Spleen (tissue), 13 donors: ENCODE data around the gene ABHD6. TPM values are rescaled to one million over a fixed set of nuclear protein-coding genes. Genes with fewer than 3 reads are reported as not detected.

ENCODE experiments used
- DNase-seq: peaks from one replicate; pipeline ENCODE4 v3.0.0-alpha.2; 2020
- H3K27ac ChIP-seq, 8 donors: fragments of 200-600 bp; sonication (generic) in 7 of 8; 1 replicate in 4 of 8; 2 replicates in 4 of 8; pipeline versions ENCODE4 v1.5.0 to v1.8.0; 2016 to 2021; ENCODE audit warnings: inconsistent platforms in 4 of 8, mild to moderate bottlenecking in 4 of 8, moderate library complexity in 1 of 8
- H3K27me3 ChIP-seq, 7 donors: fragments of 200-600 bp; sonication (generic) in 6 of 7; replicated peaks in 1 of 7; 1 replicate in 4 of 7; 2 replicates in 3 of 7; pipeline versions ENCODE4 v1.5.0 to v1.8.0; 2016 to 2021; ENCODE audit warnings: inconsistent platforms in 3 of 7, mild to moderate bottlenecking in 1 of 7
- H3K36me3 ChIP-seq, 6 donors: fragments of 200-600 bp; sonication (generic) in 5 of 6; 1 replicate in 4 of 6; 2 replicates in 2 of 6; pipeline versions ENCODE4 v1.5.0 to v1.8.0; 2016 to 2021; ENCODE audit warnings: inconsistent platforms in 2 of 6
- H3K4me1 ChIP-seq, 6 donors: fragments of 200-600 bp; sonication (generic) in 5 of 6; 1 replicate in 3 of 6; 2 replicates in 3 of 6; pipeline versions ENCODE4 v1.5.0 to v1.8.0; 2016 to 2021; ENCODE audit warnings: inconsistent platforms in 3 of 6
- H3K4me3 ChIP-seq, 8 donors: fragments of 200-600 bp; sonication (generic) in 7 of 8; 1 replicate in 4 of 8; 2 replicates in 4 of 8; pipeline versions ENCODE4 v1.5.0 to v1.8.0; 2016 to 2021; ENCODE audit warnings: inconsistent platforms in 4 of 8, mild to moderate bottlenecking in 4 of 8, moderate library complexity in 2 of 8
- H3K9me3 ChIP-seq, 8 donors: fragments of 200-600 bp; sonication (generic) in 7 of 8; 1 replicate in 4 of 8; 2 replicates in 4 of 8; pipeline versions ENCODE4 v1.5.0 to v1.8.0; 2016 to 2021; ENCODE audit warnings: inconsistent platforms in 4 of 8
- POLR2A ChIP-seq, 3 donors: fragments of 450-650 bp; IDR thresholded peaks; one replicate each; pipeline ENCODE4 v1.5.1; 2017; ENCODE audit warnings: antibody characterized with exemption in 3 of 3, mild to moderate bottlenecking in 1 of 3
- POLR2AphosphoS5 ChIP-seq, 3 donors: sonication (generic); formaldehyde crosslinking; IDR thresholded peaks; one replicate each; pipeline ENCODE4 v1.5.1; 2017; ENCODE audit warnings: antibody characterized with exemption in 3 of 3
- WGBS, 5 donors: extraction: QIAGEN DNeasy Blood & Tissue Kit in 3 of 5; methylation state at CpG; one replicate each; pipeline versions ENCODE4 v1.1.5 to v1.1.7; 2013 to 2018; 5-methylcytosine and 5-hydroxymethylcytosine counted together
- intact Hi-C: fragments of 100-400 bp; cut with DNase I; formaldehyde crosslinking; loops from one replicate; pipeline ENCODE4 v1.15.0; 2023; ENCODE audit warnings: low total_unique reads
- long read RNA-seq, 2 donors: transcript quantifications; one replicate each; lab custom pipeline, GENCODE V29; 2026
- polyA plus RNA-seq, 3 donors: library from polyadenylated mRNA; stranded (reverse); fragments of 200-250 nt; gene quantifications; one replicate each; pipeline ENCODE4 v1.2.1, GENCODE V29; 2013
- total RNA-seq, 7 donors: library from RNA; depleted of rRNA in 3 of 7; stranded (reverse); fragments of >200 nt in 3 of 7; fragmentation: NEBNext Ultra II Directional in 4 of 7; extraction: Animal tissue kit (Norgen Biotek cat#: 25700) in 4 of 7; gene quantifications; one replicate each; pipeline versions ENCODE4 v1.1.0 to v1.2.1, GENCODE V29; 2016 to 2021
- TF ChIP-seq, protein P1 (sequence below), 11 experiments: fragments of 200-600 bp in 7 of 11; fragments of 450-650 bp in 4 of 11; sonication (generic) in 4 of 11; IDR thresholded peaks in 8 of 11; conservative IDR thresholded peaks in 3 of 11; 1 replicate in 7 of 11; 2 replicates in 4 of 11; pipeline versions ENCODE4 v1.4.0 to v1.8.0; 2016 to 2021; ENCODE audit warnings: antibody characterized with exemption in 11 of 11, inconsistent platforms in 4 of 11, mild to moderate bottlenecking in 1 of 11
- donor health status: healthy with polysubstance abuse.
- donor health status: DM: no; HTN: no; CAD: no; lungs with moderate emphysema.
- donor health status: DM: no; HTN: no; CAD: no.
- donor health status: Bipolar disorder and iron deficiency.
- donor health status: healthy.
- donor health status: DM: no; HTN: no; CAD: no.
- donor health status: DM: yes; HTN: yes; CAD: no.

ABHD6 gene, protein sequence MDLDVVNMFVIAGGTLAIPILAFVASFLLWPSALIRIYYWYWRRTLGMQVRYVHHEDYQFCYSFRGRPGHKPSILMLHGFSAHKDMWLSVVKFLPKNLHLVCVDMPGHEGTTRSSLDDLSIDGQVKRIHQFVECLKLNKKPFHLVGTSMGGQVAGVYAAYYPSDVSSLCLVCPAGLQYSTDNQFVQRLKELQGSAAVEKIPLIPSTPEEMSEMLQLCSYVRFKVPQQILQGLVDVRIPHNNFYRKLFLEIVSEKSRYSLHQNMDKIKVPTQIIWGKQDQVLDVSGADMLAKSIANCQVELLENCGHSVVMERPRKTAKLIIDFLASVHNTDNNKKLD
- total RNA-seq (10 to 100 TPM; 42.9 to 79.9 (median 59.8) TPM), polyA plus RNA-seq (10 to 100 TPM; 17.2 to 39.3 (median 34.9) TPM)
- long read RNA-seq, donor 1, partial matches to known transcripts, result 0 of 3 reads
- long read RNA-seq, donor 1, other reads (novel, unspliced or antisense), result 0 of 3 reads
- long read RNA-seq, donor 2, result 0 reads

DNA sequence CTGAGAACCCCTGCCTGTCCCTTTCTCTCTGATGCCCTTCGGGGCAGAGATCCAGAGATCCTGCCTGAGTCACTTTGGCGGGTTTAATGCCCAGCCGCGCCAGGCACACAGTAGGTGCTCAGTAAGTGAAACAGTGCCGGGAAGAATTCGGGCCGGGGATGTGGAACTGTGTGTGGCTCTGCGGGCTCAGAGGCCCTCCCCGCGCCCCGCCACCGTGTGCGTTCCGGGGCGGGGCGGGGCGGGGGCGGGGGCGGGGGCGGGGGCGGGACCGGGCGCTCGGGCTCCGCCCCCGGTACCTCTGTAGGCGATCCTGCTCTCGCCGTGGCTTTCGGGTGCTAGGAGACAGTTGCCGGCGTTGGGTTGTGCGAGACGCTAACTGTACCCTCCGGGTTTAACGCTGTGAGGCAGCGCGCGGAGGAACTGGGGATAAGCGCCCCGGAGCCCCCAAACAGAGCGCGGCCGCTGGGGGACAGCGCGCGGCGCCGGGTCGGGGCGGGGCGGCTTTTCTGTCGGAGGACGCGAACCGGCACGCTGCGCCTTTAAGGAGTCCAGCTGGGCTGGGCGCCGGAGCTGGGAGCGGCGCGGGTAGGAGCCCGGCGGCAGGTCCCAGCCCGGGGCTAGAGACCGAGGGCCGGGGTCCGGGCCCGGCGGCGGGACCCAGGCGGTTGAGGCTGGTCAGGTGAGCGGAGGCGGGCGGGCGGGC is at the start of gene ABHD6:
TSS of gene ABHD6 (plus strand) at position 555 of the 703 bp plus-strand sequence. CDS start 18,795 bp downstream, outside the sequence.
- intact Hi-C loops, result no loop called here
- no peaks in the 10 kb centered on the region for H3K36me3 ChIP-seq
- no peaks in the 10 kb centered on the region for H3K27me3 ChIP-seq
- peak; percentile 95 for DNase-seq
- H3K9me3 ChIP-seq, result no peaks in the 10 kb centered on the region
- 0 to 1% (median 0%) methylated on average over 22 to 77 of the region's 77 CpGs for WGBS, 5 donors
- H3K4me3 ChIP-seq, result peak within 1 kb of the TSS; percentile 82 to 99 (median 93)
- TF ChIP-seq POLR2A (IDR thresholded peaks at IDR 0.05) (peak in 1 of 3 donors; percentile 45), POLR2AphosphoS5 (IDR thresholded peaks at IDR 0.05) (peak; percentile 63 to 79 (median 79))
- TF ChIP-seq, protein P1, sequence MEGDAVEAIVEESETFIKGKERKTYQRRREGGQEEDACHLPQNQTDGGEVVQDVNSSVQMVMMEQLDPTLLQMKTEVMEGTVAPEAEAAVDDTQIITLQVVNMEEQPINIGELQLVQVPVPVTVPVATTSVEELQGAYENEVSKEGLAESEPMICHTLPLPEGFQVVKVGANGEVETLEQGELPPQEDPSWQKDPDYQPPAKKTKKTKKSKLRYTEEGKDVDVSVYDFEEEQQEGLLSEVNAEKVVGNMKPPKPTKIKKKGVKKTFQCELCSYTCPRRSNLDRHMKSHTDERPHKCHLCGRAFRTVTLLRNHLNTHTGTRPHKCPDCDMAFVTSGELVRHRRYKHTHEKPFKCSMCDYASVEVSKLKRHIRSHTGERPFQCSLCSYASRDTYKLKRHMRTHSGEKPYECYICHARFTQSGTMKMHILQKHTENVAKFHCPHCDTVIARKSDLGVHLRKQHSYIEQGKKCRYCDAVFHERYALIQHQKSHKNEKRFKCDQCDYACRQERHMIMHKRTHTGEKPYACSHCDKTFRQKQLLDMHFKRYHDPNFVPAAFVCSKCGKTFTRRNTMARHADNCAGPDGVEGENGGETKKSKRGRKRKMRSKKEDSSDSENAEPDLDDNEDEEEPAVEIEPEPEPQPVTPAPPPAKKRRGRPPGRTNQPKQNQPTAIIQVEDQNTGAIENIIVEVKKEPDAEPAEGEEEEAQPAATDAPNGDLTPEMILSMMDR (IDR thresholded peaks at IDR 0.05 in 8 of 11, conservative IDR thresholded peaks at IDR 0.05 in 3 of 11), result peak in 7 of 11 experiments; percentile 11 to 44 (median 27)
- peak within 1 kb of the TSS; percentile 72 to 94 (median 88) for H3K27ac ChIP-seq
- peaks cover 14 to 90% (median 69%) of the 10 kb centered on the region in 6 donors for H3K4me1 ChIP-seq

DNA sequence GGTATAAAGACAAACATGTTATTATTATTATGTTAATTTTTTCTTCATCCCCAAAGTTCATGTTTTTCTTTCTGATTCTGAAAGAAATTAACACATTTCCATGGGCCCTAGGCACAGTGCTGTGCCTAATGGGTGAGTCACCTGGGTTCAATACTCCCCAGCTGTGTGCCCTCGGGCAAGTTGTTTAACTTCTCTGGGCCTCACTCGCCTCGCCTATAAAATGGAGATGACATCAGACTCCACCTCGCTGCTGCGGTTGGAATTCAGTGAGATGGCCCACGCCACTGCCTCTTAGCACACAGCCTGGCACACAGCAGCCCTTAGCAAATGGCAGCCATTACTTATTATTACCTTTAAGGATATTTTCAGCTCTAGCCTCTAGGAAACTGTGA is 49.4 kb upstream of the ABHD6 start:
- peaks cover 0 to 18% (median 1%) of the 10 kb centered on the region in 6 donors for H3K36me3 ChIP-seq
- intact Hi-C loops, result no loop called here
- peak; percentile 67 for DNase-seq
- peak overlapping the region in 7 of 8 donors; percentile 39 to 80 (median 73) for H3K27ac ChIP-seq
- H3K27me3 ChIP-seq, result no peaks in the 10 kb centered on the region
- no peak overlapping the region for H3K4me3 ChIP-seq
- H3K9me3 ChIP-seq, result no peaks in the 10 kb centered on the region
- 73 to 77% (median 75%) methylated on average over 6 of the region's 6 CpGs for WGBS, 5 donors
- TF ChIP-seq POLR2A (IDR thresholded peaks at IDR 0.05) (no peak), POLR2AphosphoS5 (IDR thresholded peaks at IDR 0.05) (no peak)
- TF ChIP-seq, protein P1 (IDR thresholded peaks at IDR 0.05 in 8 of 11, conservative IDR thresholded peaks at IDR 0.05 in 3 of 11), result no peak
- peaks cover 10 to 37% (median 17%) of the 10 kb centered on the region in 6 donors for H3K4me1 ChIP-seq

DNA sequence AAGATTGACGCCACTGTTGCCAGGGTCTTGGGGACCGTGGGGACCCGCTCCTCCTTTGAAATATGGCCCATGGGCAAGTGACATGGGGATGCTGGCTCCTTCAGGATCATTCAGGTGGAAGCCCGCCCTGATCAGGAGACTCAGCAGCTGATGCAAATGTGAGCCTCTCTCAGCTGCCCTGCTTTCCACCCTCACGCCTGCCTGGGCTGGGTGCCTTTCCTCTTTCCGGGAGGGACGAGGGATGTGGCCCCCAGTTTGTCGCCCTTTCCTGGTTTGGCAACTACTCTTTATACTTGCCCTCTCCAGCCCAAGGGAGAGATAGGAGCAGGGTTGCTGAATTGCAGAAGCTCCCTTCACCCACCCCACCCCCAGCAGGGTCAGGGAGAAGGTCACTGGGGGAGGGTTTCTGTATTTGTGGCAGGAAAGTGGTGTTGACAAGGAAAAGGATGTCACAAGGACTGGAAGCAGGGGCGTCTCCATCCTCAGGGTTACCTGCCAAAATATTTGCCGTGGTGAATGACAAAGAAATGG is 48.6 kb upstream of the ABHD6 start:
- H3K4me1 ChIP-seq, result peaks cover 10 to 37% (median 17%) of the 10 kb centered on the region in 6 donors
- 56 to 73% (median 63%) methylated on average over 10 of the region's 10 CpGs for WGBS, 5 donors
- intact Hi-C loops, result no loop called here

More for the DNA sequence above, 48.6 kb upstream of the ABHD6 start:
- Histone ChIP-seq H3K4me3 (no peak overlapping the region), H3K9me3 (no peaks in the 10 kb centered on the region), H3K27me3 (no peaks in the 10 kb centered on the region), H3K36me3 (peaks cover 0 to 26% (median 7%) of the 10 kb centered on the region in 6 donors), H3K27ac (peak overlapping the region in 7 of 8 donors; percentile 39 to 80 (median 73))
- peak; percentile 86 for DNase-seq
- TF ChIP-seq POLR2AphosphoS5 (IDR thresholded peaks at IDR 0.05), result peak in 2 of 3 donors; percentile 71 to 76
- TF ChIP-seq, protein P1 (IDR thresholded peaks at IDR 0.05 in 8 of 11, conservative IDR thresholded peaks at IDR 0.05 in 3 of 11), result no peak
- no peak for TF ChIP-seq POLR2A (IDR thresholded peaks at IDR 0.05)
